Dermis microvascular lymphatic vessel endothelial cell (primary cell): ENCODE data around the gene TAC4. TPM values are rescaled to one million over a fixed set of nuclear protein-coding genes. Genes with fewer than 3 reads are reported as not detected.

Source experiments
- DNase-seq, 2 donors: peaks; one replicate each; pipeline versions ENCODE4 v3.0.0 to v3.0.0-alpha.2; 2010; ENCODE audit warnings: low read depth in 2 of 2
- total RNA-seq: library from RNA; depleted of rRNA; stranded (reverse); fragments of >200 nt; gene quantifications from 2 replicates; pipeline ENCODE4 v1.2.1, GENCODE V29; 2014

Gene TAC4
- not detected in 2 replicates for total RNA-seq

GRCh38 chr17:49848019-49848473 lies at the start of gene TAC4:
TSS of gene TAC4 (minus strand) at chr17:49848069. CDS start at chr17:49848017, 52 bp downstream.
- DNase-seq = no peak

GRCh38 chr17:49896860-49897259 lies 49.0 kb upstream of the TAC4 start:
- DNase-seq = no peak

GRCh38 chr17:49896222-49896621 lies 48.4 kb upstream of the TAC4 start:
- no peak for DNase-seq

- DNase-seq = no peak
Measured at GRCh38 chr17:49895812-49896211, 47.9 kb upstream of the TAC4 start.

- no peak for DNase-seq
Measured at GRCh38 chr17:49894761-49895160, 46.9 kb upstream of the TAC4 start.

GRCh38 chr17:49891694-49892389 lies 44.0 kb upstream of the TAC4 start:
- DNase-seq = no peak

- DNase-seq = no peak
Measured at GRCh38 chr17:49891271-49891670, 43.4 kb upstream of the TAC4 start.

- no peak for DNase-seq
Measured at GRCh38 chr17:49890852-49891251, 43.0 kb upstream of the TAC4 start.

GRCh38 chr17:49890077-49890821 lies 42.4 kb upstream of the TAC4 start:
- no peak for DNase-seq

GRCh38 chr17:49889500-49889899 lies 41.6 kb upstream of the TAC4 start:
- no peak for DNase-seq

GRCh38 chr17:49887744-49888360 lies 40.0 kb upstream of the TAC4 start:
- no peak for DNase-seq

- DNase-seq = no peak
Measured at GRCh38 chr17:49887086-49887743, 39.3 kb upstream of the TAC4 start.

GRCh38 chr17:49886036-49886435 lies 38.2 kb upstream of the TAC4 start:
- DNase-seq = no peak

- no peak for DNase-seq
Measured at GRCh38 chr17:49882434-49882833, 34.6 kb upstream of the TAC4 start.

GRCh38 chr17:49881054-49881402 lies 33.2 kb upstream of the TAC4 start:
- no peak for DNase-seq

- peak; percentile 30 to 62 for DNase-seq
Measured at GRCh38 chr17:49880291-49881053, 32.6 kb upstream of the TAC4 start.

- DNase-seq = no peak
Measured at GRCh38 chr17:49878931-49879904, 31.3 kb upstream of the TAC4 start.

- DNase-seq = no peak
Measured at GRCh38 chr17:49875685-49876084, 27.8 kb upstream of the TAC4 start.

- DNase-seq = no peak
Measured at GRCh38 chr17:49874911-49875310, 27.0 kb upstream of the TAC4 start.

GRCh38 chr17:49873926-49874325 lies 26.1 kb upstream of the TAC4 start:
- no peak for DNase-seq
